ENCODE data around the gene ANO5.

ANO5 gene

GRCh38 chr11:22163394-22163797 is 29.5 kb upstream of the ANO5 start:
- intact Hi-C loops (cut with DNase I; ENCODE audit: low total_unique reads) = no loop called here
- no peak for DNase-seq
- no peak for TF ChIP-seq CTCF (IDR thresholded peaks at IDR 0.05)

GRCh38 chr11:22165087-22165486 is 27.8 kb upstream of the ANO5 start:
- no peak for TF ChIP-seq CTCF (IDR thresholded peaks at IDR 0.05)
- Histone ChIP-seq H3K27me3 (peaks cover 0 to 3% of the 10 kb centered on the region in 2 donors), H3K4me3 (no peak overlapping the region), H3K9me3 (no peaks in the 10 kb centered on the region), H3K4me1 (no peaks in the 10 kb centered on the region), H3K27ac (no peak overlapping the region), H3K36me3 (no peaks in the 10 kb centered on the region)
- DNase-seq = no peak
- intact Hi-C loops (cut with DNase I; ENCODE audit: low total_unique reads) = no loop called here

More at GRCh38 chr11:22163394-22163797, 29.5 kb upstream of the ANO5 start:
- H3K4me3 ChIP-seq = no peak overlapping the region
- no peaks in the 10 kb centered on the region for H3K27me3 ChIP-seq
- H3K36me3 ChIP-seq = no peaks in the 10 kb centered on the region
- H3K9me3 ChIP-seq = no peaks in the 10 kb centered on the region
- no peaks in the 10 kb centered on the region for H3K4me1 ChIP-seq
- no peak overlapping the region for H3K27ac ChIP-seq

GRCh38 chr11:22165759-22166513 is 26.9 kb upstream of the ANO5 start:
- no peaks in the 10 kb centered on the region for H3K9me3 ChIP-seq
- no peak overlapping the region for H3K4me3 ChIP-seq
- no peaks in the 10 kb centered on the region for H3K4me1 ChIP-seq
- no peak for DNase-seq
- no peaks in the 10 kb centered on the region for H3K36me3 ChIP-seq
- no peak overlapping the region for H3K27ac ChIP-seq
- intact Hi-C loops (cut with DNase I; ENCODE audit: low total_unique reads) = no loop called here
- no peak for TF ChIP-seq CTCF (IDR thresholded peaks at IDR 0.05)
- peaks cover 0 to 3% of the 10 kb centered on the region in 2 donors for H3K27me3 ChIP-seq

- Histone ChIP-seq H3K27me3 (peaks cover 0 to 3% of the 10 kb centered on the region in 2 donors), H3K36me3 (no peaks in the 10 kb centered on the region), H3K4me1 (no peaks in the 10 kb centered on the region), H3K9me3 (no peaks in the 10 kb centered on the region), H3K27ac (no peak overlapping the region), H3K4me3 (no peak overlapping the region)
- no peak for DNase-seq
- peak in 1 of 2 experiments; percentile 32 for TF ChIP-seq CTCF (IDR thresholded peaks at IDR 0.05)
- intact Hi-C loops (cut with DNase I; ENCODE audit: low total_unique reads) = loop anchor here (10.0 kb wide), 1 partner anchor 135 kb away; no protein-coding TSS in a partner anchor
These were observed 23.1 kb upstream of the ANO5 start for GRCh38 chr11:22169833-22170232.

DNA sequence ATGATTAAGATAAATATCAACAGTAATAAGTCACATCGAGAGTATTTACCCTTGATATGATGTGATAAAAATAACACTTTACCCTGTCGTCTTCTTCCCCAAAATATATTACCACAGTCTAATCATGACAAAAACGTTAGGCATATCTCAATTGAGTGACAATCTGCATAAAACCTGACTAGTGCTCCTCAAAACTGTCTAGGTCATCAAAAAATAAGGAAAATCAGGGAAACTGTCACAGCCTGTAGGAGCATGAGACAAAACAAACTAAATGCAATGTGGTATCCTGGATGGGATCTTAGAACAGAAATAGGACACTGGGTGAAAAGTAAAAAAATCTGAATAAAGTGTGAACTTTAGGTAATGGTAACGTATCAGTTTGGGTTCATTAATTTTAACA is 19.4 kb upstream of the ANO5 start:
- H3K9me3 ChIP-seq = no peaks in the 10 kb centered on the region
- intact Hi-C loops (cut with DNase I; ENCODE audit: low total_unique reads) = loop anchor here (10.0 kb wide), 1 partner anchor 131 kb away; no protein-coding TSS in a partner anchor
- H3K4me3 ChIP-seq = no peak overlapping the region
- no peaks in the 10 kb centered on the region for H3K4me1 ChIP-seq
- no peaks in the 10 kb centered on the region for H3K36me3 ChIP-seq
- no peak overlapping the region for H3K27ac ChIP-seq
- no peak for DNase-seq
- peaks cover 0 to 3% of the 10 kb centered on the region in 2 donors for H3K27me3 ChIP-seq
- no peak for TF ChIP-seq CTCF (IDR thresholded peaks at IDR 0.05)
